SK-N-SH treated with all-trans-retinoic acid at 6 μM for 48 hours (cell line): ENCODE results near the gene PKD2L1.
"Not testable (repeated sequence)": the region's sequence is repeated elsewhere in the genome, so short reads cannot be mapped to it uniquely, and the experiment has no call there.

Source experiments
- ATAC-seq: fragments of 200-7000 bp; cut with Tn5 transposase; 3 replicates; pipeline ENCODE4 v1.9.1; 2020; ENCODE audit warnings: mild to moderate bottlenecking, moderate library complexity
- ARNTL ChIP-seq: fragments of 450-650 bp; formaldehyde crosslinking; IDR thresholded peaks from 2 replicates; pipeline ENCODE4 v1.5.0; 2020; ENCODE audit warnings: low read depth, mild to moderate bottlenecking, moderate library complexity, borderline replicate concordance
- BACH2 ChIP-seq: fragments of 250-450 bp; sonication (Bioruptor Pico); IDR thresholded peaks from 2 replicates; pipeline ENCODE4 v1.9.0; 2021; ENCODE audit warnings: mild to moderate bottlenecking, borderline replicate concordance
- CSDC2 ChIP-seq: fragments of 250-450 bp; sonication (Bioruptor Pico); IDR thresholded peaks from 2 replicates; pipeline ENCODE4 v1.5.0; 2020; ENCODE audit warnings: mild to moderate bottlenecking, moderate library complexity
- GLIS3 ChIP-seq: fragments of 250-450 bp; sonication (Bioruptor Pico); IDR thresholded peaks from 2 replicates; pipeline ENCODE4 v1.5.0; 2020; ENCODE audit warnings: mild to moderate bottlenecking, moderate library complexity
- ISL1 ChIP-seq: fragments of 250-450 bp; sonication (Bioruptor Pico); IDR thresholded peaks from 2 replicates; pipeline ENCODE4 v2.1.2; 2022; ENCODE audit warnings: mild to moderate bottlenecking, moderate library complexity
- OSR1 ChIP-seq: fragments of 250-450 bp; sonication (Bioruptor Pico); IDR thresholded peaks from 2 replicates; pipeline ENCODE4 v1.8.0; 2022; ENCODE audit warnings: moderate library complexity, mild to moderate bottlenecking, inconsistent platforms
- PPARA ChIP-seq: fragments of 250-450 bp; sonication (Bioruptor Pico); IDR thresholded peaks from 2 replicates; pipeline ENCODE4 v1.5.0; 2020; ENCODE audit warnings: mild to moderate bottlenecking, borderline replicate concordance
- RARB ChIP-seq: fragments of 250-450 bp; sonication (Bioruptor Pico); IDR thresholded peaks from 2 replicates; pipeline ENCODE4 v1.8.0; 2021; ENCODE audit warnings: mild to moderate bottlenecking, moderate library complexity
- SNAI2 ChIP-seq: fragments of 250-450 bp; sonication (Bioruptor Pico); IDR thresholded peaks from 2 replicates; pipeline ENCODE4 v1.5.0; 2020; ENCODE audit warnings: mild to moderate bottlenecking, moderate library complexity
- TCF4 ChIP-seq: fragments of 250-450 bp; sonication (Bioruptor Pico); IDR thresholded peaks from 2 replicates; pipeline ENCODE4 v1.8.0; 2021; ENCODE audit warnings: mild to moderate bottlenecking, moderate library complexity, borderline replicate concordance
- ZC3H10 ChIP-seq: fragments of 250-450 bp; sonication (Bioruptor Pico); IDR thresholded peaks from 2 replicates; pipeline ENCODE4 v1.5.1; 2021; ENCODE audit warnings: mild to moderate bottlenecking, moderate library complexity
- ZFP3 ChIP-seq: fragments of 250-450 bp; sonication (Bioruptor Pico); IDR thresholded peaks from 2 replicates; pipeline ENCODE4 v1.5.0; 2020; ENCODE audit warnings: mild to moderate bottlenecking, moderate library complexity
- ZFP30 ChIP-seq: fragments of 450-650 bp; formaldehyde crosslinking; IDR thresholded peaks from 2 replicates; pipeline ENCODE4 v1.5.0; 2022; ENCODE audit warnings: mild to moderate bottlenecking, moderate library complexity
- ZNF565 ChIP-seq: fragments of 450-650 bp; formaldehyde crosslinking; conservative IDR thresholded peaks from 2 replicates; pipeline ENCODE4 v1.5.0; 2020; ENCODE audit warnings: low read depth, mild to moderate bottlenecking, moderate library complexity
- ZNF70 ChIP-seq: fragments of 450-650 bp; formaldehyde crosslinking; IDR thresholded peaks from 2 replicates; pipeline ENCODE4 v1.5.0; 2020; ENCODE audit warnings: mild to moderate bottlenecking, moderate library complexity
- ZNF8 ChIP-seq: fragments of 450-650 bp; formaldehyde crosslinking; IDR thresholded peaks from 2 replicates; pipeline ENCODE4 v1.5.0; 2020; ENCODE audit warnings: mild to moderate bottlenecking, moderate library complexity
- TF ChIP-seq, protein P1 (sequence below): fragments of 250-450 bp; sonication (Bioruptor Pico); IDR thresholded peaks from 2 replicates; pipeline ENCODE4 v1.5.1; 2021; ENCODE audit warnings: mild to moderate bottlenecking, moderate library complexity
- TF ChIP-seq, protein P2 (sequence below): fragments of 250-450 bp; sonication (Bioruptor Pico); IDR thresholded peaks from 2 replicates; pipeline ENCODE4 v1.8.0; 2021; ENCODE audit warnings: low read depth, mild to moderate bottlenecking, moderate library complexity, borderline replicate concordance
- TF ChIP-seq, protein P3 (sequence below): fragments of 250-450 bp; sonication (Bioruptor Pico); IDR thresholded peaks from 2 replicates; pipeline ENCODE4 v1.5.1; 2020; ENCODE audit warnings: low read depth, mild to moderate bottlenecking, moderate library complexity
- TF ChIP-seq, protein P4 (sequence below): fragments of 250-450 bp; sonication (Bioruptor Pico); IDR thresholded peaks from 2 replicates; pipeline ENCODE4 v1.5.0; 2020; ENCODE audit warnings: mild to moderate bottlenecking, moderate library complexity

The PKD2L1 gene

DNA sequence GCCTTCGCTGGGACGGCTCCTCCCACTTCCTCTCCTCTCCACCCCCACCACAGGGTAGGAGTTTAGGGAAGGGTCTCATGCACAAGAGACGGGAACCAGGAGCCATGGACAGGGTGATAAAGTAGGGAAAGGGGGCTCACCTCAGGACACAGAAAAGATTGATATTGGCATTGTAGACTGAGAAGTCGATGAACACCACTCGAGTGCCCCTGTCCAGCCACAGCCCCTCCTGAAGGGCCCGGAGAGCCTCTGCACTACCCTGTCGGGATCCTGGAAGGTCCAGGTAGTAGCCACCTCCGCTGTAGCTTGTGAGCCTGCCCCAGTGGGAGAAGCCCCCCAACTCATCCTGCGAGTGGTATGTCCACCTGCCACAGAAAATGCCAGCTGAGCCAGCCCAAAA, 32.8 kb downstream of the PKD2L1 start:
- TF ChIP-seq SNAI2 (CRISPR knock-in tag) (no peak), ZNF8 (CRISPR knock-in tag) (no peak), ZNF565 (no peak)
- ATAC-seq: no peak

DNA sequence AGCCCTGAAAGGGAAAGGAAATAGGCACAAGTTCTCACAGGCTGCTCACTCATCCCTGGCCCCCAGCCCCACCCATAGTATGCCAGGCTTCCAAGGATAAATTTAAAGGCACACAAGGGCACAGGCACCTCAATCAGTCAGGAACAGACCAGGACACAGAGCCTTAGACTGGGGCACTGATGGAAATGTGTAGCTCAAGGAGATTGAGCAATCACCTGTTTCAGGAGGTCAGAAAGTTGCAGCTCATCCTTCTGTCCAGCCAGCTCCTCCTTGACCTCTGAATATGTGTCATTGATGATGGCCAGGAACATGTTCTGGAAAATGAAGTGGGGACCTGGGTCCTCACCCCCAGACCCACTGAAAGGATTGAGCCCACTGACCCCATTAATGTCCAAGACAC, 37.0 kb downstream of the PKD2L1 start:
- ATAC-seq: no peak
- TF ChIP-seq, protein P1, sequence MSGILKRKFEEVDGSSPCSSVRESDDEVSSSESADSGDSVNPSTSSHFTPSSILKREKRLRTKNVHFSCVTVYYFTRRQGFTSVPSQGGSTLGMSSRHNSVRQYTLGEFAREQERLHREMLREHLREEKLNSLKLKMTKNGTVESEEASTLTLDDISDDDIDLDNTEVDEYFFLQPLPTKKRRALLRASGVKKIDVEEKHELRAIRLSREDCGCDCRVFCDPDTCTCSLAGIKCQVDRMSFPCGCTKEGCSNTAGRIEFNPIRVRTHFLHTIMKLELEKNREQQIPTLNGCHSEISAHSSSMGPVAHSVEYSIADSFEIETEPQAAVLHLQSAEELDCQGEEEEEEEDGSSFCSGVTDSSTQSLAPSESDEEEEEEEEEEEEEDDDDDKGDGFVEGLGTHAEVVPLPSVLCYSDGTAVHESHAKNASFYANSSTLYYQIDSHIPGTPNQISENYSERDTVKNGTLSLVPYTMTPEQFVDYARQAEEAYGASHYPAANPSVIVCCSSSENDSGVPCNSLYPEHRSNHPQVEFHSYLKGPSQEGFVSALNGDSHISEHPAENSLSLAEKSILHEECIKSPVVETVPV (CRISPR knock-in tag): no peak
- TF ChIP-seq RARB (CRISPR knock-in tag) (no peak), GLIS3 (CRISPR knock-in tag) (no peak), ZNF70 (CRISPR knock-in tag) (no peak), ISL1 (CRISPR knock-in tag) (no peak), ARNTL (no peak), ZC3H10 (CRISPR knock-in tag) (no peak), ZNF565 (no peak), OSR1 (CRISPR knock-in tag) (no peak), BACH2 (no peak), SNAI2 (CRISPR knock-in tag) (no peak)
- TF ChIP-seq, protein P2, sequence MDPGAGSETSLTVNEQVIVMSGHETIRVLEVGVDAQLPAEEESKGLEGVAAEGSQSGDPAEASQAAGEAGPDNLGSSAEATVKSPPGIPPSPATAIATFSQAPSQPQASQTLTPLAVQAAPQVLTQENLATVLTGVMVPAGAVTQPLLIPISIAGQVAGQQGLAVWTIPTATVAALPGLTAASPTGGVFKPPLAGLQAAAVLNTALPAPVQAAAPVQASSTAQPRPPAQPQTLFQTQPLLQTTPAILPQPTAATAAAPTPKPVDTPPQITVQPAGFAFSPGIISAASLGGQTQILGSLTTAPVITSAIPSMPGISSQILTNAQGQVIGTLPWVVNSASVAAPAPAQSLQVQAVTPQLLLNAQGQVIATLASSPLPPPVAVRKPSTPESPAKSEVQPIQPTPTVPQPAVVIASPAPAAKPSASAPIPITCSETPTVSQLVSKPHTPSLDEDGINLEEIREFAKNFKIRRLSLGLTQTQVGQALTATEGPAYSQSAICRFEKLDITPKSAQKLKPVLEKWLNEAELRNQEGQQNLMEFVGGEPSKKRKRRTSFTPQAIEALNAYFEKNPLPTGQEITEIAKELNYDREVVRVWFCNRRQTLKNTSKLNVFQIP: no peak

DNA sequence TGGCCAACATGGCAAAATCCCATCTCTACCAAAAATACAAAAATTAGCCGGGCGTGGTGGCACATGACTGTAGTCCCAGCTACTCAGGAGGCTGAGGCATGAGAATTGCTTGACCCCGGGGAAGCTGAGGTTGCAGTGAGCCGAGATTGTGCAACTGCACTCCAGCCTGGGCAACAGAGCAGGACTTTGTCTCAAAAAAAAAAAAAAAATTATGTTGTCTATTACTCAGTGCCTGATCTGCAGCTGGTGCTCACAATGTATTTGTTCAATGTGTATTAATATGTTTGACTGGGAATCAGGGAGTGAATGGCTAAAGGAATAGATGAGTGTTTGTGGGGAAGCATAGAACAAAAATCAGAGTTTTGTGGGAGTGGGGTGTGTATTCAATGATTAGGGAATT, 37.7 kb downstream of the PKD2L1 start:
- ATAC-seq: not testable (repeated sequence)

DNA sequence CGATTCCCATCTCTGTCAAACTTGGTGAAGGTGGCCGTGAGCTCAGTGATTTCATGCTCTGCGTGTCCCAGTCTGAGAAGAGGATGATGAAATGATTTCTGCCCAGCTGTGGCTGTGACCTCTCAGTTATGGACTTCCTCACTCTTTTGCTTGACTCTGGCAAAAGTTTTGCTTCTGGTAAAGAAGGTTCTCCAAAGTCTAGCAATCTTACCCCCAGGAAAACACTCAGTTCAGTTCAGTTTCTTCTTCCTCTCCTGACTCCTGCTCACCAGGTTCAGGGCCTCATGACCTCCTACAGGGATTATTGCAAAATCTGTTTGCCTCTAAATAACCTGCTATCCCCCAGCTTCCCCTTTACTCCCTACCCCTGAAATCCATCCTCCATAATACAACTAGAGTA, 38.7 kb downstream of the PKD2L1 start:
- TF ChIP-seq, protein P2: no peak
- TF ChIP-seq OSR1 (CRISPR knock-in tag) (no peak), ISL1 (CRISPR knock-in tag) (no peak), RARB (CRISPR knock-in tag) (no peak), GLIS3 (CRISPR knock-in tag) (no peak), ARNTL (no peak), SNAI2 (CRISPR knock-in tag) (no peak), ZC3H10 (CRISPR knock-in tag) (no peak), CSDC2 (CRISPR knock-in tag) (no peak), ZFP30 (CRISPR knock-in tag) (no peak), ZNF8 (CRISPR knock-in tag) (no peak), ZNF70 (CRISPR knock-in tag) (no peak), PPARA (no peak), ZFP3 (CRISPR knock-in tag) (no peak), TCF4 (CRISPR knock-in tag) (no peak), ZNF565 (no peak)
- TF ChIP-seq, protein P3, sequence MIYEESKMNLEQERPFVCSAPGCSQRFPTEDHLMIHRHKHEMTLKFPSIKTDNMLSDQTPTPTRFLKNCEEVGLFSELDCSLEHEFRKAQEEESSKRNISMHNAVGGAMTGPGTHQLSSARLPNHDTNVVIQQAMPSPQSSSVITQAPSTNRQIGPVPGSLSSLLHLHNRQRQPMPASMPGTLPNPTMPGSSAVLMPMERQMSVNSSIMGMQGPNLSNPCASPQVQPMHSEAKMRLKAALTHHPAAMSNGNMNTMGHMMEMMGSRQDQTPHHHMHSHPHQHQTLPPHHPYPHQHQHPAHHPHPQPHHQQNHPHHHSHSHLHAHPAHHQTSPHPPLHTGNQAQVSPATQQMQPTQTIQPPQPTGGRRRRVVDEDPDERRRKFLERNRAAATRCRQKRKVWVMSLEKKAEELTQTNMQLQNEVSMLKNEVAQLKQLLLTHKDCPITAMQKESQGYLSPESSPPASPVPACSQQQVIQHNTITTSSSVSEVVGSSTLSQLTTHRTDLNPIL (CRISPR knock-in tag): no peak
- TF ChIP-seq, protein P1 (CRISPR knock-in tag): no peak
- TF ChIP-seq, protein P4, sequence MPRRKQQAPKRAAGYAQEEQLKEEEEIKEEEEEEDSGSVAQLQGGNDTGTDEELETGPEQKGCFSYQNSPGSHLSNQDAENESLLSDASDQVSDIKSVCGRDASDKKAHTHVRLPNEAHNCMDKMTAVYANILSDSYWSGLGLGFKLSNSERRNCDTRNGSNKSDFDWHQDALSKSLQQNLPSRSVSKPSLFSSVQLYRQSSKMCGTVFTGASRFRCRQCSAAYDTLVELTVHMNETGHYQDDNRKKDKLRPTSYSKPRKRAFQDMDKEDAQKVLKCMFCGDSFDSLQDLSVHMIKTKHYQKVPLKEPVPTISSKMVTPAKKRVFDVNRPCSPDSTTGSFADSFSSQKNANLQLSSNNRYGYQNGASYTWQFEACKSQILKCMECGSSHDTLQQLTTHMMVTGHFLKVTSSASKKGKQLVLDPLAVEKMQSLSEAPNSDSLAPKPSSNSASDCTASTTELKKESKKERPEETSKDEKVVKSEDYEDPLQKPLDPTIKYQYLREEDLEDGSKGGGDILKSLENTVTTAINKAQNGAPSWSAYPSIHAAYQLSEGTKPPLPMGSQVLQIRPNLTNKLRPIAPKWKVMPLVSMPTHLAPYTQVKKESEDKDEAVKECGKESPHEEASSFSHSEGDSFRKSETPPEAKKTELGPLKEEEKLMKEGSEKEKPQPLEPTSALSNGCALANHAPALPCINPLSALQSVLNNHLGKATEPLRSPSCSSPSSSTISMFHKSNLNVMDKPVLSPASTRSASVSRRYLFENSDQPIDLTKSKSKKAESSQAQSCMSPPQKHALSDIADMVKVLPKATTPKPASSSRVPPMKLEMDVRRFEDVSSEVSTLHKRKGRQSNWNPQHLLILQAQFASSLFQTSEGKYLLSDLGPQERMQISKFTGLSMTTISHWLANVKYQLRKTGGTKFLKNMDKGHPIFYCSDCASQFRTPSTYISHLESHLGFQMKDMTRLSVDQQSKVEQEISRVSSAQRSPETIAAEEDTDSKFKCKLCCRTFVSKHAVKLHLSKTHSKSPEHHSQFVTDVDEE (CRISPR knock-in tag): no peak

More for the DNA sequence above, 38.7 kb downstream of the PKD2L1 start:
- no peak for ATAC-seq
